ENCODE results near the gene OTOGL.

DNA sequence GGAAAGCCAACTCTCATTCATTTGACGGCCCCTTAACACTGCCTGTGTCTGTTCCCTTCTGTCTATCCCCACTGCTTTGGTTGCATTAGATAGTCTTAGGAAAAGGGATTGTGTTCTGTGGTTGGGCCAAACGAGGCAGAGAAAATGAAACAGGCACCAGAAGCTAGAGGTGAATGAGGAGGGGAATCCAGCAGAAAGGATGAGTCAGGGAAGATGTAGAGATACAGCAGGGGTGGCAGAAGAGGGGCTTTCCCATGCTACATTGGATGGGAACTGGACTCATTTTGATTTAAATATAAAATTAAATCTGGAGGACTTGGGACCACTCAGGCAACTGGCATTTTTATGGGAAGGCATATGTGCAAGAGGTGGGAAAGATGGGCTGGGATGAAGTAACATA, 43.3 kb downstream of the OTOGL start:
- TF ChIP-seq, protein P1, sequence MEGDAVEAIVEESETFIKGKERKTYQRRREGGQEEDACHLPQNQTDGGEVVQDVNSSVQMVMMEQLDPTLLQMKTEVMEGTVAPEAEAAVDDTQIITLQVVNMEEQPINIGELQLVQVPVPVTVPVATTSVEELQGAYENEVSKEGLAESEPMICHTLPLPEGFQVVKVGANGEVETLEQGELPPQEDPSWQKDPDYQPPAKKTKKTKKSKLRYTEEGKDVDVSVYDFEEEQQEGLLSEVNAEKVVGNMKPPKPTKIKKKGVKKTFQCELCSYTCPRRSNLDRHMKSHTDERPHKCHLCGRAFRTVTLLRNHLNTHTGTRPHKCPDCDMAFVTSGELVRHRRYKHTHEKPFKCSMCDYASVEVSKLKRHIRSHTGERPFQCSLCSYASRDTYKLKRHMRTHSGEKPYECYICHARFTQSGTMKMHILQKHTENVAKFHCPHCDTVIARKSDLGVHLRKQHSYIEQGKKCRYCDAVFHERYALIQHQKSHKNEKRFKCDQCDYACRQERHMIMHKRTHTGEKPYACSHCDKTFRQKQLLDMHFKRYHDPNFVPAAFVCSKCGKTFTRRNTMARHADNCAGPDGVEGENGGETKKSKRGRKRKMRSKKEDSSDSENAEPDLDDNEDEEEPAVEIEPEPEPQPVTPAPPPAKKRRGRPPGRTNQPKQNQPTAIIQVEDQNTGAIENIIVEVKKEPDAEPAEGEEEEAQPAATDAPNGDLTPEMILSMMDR (IDR thresholded peaks at IDR 0.05), result no peak
- no peak for TF ChIP-seq ZFX (IDR thresholded peaks at IDR 0.05; ENCODE audit: borderline replicate concordance)
